ENCODE data around the gene GMPR2. TPM values are rescaled to one million over a fixed set of nuclear protein-coding genes. Genes with fewer than 3 reads are reported as not detected.
"Not testable (repeated sequence)": the region's sequence is repeated elsewhere in the genome, so short reads cannot be mapped to it uniquely, and the experiment has no call there.

The GMPR2 gene
- total RNA-seq, 4 donors from 2014 or later: 25.4 to 49.7 (median 47.8) TPM

DNA sequence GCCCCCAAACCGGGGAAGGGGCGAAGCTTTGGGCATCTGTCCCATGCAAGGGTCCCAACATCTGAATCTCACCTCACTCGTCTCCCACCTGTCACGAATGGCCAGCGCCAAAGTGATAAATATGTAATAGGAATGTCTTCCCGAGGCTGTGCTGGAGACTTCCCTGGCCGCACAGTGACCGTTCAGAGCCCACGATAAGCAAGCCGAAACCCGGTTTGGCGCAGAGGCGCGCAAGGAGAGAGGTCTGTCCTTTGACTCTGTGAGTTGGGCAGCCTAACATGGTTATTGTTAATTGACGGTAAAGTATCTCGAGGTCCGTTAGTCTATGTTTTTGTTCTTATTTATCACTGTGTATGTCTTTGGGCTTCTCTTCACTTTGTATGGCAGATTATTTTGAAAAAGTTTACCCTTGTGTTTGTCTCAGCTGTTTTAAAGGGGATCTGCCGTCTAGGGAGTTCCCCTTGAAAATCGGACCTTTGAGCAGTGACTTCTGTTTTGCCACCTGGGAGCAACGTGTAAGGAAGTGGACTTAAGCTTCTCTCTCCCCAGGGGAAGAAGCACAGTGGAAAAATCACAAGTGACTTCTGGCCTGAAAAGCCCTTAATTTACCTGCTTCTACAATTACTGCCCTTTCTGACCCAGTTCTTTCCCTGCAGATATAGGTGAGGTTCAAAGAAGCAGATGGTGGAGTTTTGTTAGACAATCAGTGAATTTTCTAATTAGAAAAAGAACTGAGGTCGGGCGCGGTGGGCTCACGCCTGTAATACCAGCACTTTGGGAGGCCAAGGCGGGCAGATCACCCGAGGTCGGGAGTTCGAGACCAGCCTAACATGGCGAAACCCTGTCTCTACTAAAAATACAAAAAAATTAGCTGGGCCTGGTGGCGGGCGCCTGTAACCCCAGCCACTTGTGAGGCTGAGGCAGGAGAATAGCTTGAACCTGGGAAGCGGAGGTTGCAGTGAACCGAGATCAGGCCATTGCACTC is 36.4 kb upstream of the GMPR2 start:
- no peaks in the 10 kb centered on the region for H3K27me3 ChIP-seq
- peaks cover 21% of the 10 kb centered on the region for H3K36me3 ChIP-seq
- WGBS: 40% methylated on average over 28 of the region's 33 CpGs
- H3K27ac ChIP-seq: peak overlapping the region; percentile 97
- no peaks in the 10 kb centered on the region for H3K9me3 ChIP-seq
- TF ChIP-seq POLR2AphosphoS5 (IDR thresholded peaks at IDR 0.05) (no peak), POLR2A (IDR thresholded peaks at IDR 0.05) (no peak), EP300 (IDR thresholded peaks at IDR 0.05) (no peak)
- TF ChIP-seq, protein P1, sequence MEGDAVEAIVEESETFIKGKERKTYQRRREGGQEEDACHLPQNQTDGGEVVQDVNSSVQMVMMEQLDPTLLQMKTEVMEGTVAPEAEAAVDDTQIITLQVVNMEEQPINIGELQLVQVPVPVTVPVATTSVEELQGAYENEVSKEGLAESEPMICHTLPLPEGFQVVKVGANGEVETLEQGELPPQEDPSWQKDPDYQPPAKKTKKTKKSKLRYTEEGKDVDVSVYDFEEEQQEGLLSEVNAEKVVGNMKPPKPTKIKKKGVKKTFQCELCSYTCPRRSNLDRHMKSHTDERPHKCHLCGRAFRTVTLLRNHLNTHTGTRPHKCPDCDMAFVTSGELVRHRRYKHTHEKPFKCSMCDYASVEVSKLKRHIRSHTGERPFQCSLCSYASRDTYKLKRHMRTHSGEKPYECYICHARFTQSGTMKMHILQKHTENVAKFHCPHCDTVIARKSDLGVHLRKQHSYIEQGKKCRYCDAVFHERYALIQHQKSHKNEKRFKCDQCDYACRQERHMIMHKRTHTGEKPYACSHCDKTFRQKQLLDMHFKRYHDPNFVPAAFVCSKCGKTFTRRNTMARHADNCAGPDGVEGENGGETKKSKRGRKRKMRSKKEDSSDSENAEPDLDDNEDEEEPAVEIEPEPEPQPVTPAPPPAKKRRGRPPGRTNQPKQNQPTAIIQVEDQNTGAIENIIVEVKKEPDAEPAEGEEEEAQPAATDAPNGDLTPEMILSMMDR (IDR thresholded peaks at IDR 0.05): no peak
- H3K4me1 ChIP-seq: peaks cover 47% of the 10 kb centered on the region
- peak overlapping the region; percentile 99 for H3K4me3 ChIP-seq
- DNase-seq (ENCODE audit: low spot score in 2 of 2): no peak

GRCh38 chr14:24197056-24197450 is 35.7 kb upstream of the GMPR2 start:
- WGBS: 90% methylated on average over 2 of the region's 2 CpGs
- Histone ChIP-seq H3K36me3 (peaks cover 20% of the 10 kb centered on the region), H3K4me3 (peak overlapping the region; percentile 99), H3K4me1 (peaks cover 47% of the 10 kb centered on the region), H3K27me3 (no peaks in the 10 kb centered on the region), H3K27ac (no peak overlapping the region), H3K9me3 (no peaks in the 10 kb centered on the region)
- no peak for TF ChIP-seq POLR2A (IDR thresholded peaks at IDR 0.05)
- TF ChIP-seq, protein P1 (IDR thresholded peaks at IDR 0.05): no peak
- DNase-seq (ENCODE audit: low spot score in 2 of 2): no peak

DNA sequence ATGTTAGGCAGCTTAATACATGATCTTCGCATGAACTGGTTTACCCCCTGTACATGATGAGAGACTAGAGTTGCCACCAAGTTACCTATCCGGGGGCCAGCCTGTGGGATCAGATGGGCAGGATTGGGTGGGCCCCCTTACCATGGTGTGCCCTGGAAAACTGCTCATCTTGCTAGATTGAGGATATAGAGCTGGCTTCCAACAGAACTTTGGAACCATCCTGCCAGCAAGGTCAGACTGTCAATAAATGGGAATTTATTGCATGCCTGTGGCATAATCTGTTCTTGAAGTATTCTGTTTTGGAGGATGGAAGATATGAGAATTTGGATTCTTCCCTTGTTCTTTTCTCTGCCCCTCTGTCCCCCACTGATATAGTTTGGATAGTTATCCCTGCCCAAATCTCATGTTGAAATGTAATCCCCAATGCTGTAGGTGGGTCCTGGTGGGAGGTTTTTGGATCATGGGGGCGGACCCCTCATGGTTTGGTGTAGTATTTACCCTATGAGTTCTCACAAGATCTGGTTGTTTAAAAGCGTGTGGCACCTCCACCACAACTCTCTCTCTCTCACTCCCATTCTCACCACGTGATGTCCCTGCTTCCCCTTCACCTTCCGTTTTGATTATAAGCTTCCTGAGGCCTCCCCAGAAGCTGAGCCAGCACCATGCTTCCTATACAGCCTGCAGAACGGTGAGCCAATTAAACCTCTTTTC is 33.8 kb upstream of the GMPR2 start:
- peaks cover 26% of the 10 kb centered on the region for H3K36me3 ChIP-seq
- H3K27me3 ChIP-seq: no peaks in the 10 kb centered on the region
- TF ChIP-seq POLR2A (IDR thresholded peaks at IDR 0.05) (no peak), POLR2AphosphoS5 (IDR thresholded peaks at IDR 0.05) (no peak), EP300 (IDR thresholded peaks at IDR 0.05) (no peak)
- TF ChIP-seq, protein P1 (IDR thresholded peaks at IDR 0.05): no peak
- 80% methylated on average over 7 of the region's 7 CpGs for WGBS
- H3K4me1 ChIP-seq: peaks cover 37% of the 10 kb centered on the region
- H3K4me3 ChIP-seq: no peak overlapping the region
- no peaks in the 10 kb centered on the region for H3K9me3 ChIP-seq
- no peak overlapping the region for H3K27ac ChIP-seq
- no peak for DNase-seq (ENCODE audit: low spot score in 2 of 2)

DNA sequence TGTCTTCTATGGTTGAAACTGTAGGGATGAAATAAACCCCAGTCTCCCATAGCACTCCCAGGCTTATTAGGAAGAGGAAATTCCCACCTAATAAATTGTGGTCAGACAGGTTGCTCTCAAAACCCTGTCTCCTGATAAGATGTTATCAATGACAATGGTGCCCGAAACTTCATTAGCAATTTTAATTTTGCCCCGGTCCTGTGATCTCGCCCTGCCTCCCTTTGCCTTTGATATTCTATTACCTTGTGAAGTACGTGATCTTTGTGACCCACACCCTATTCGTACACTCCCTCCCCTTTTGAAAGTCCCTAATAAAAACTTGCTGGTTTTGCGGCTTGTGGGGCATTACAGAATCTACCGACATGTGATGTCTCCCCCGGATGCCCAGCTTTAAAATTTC is 30.2 kb upstream of the GMPR2 start:
- H3K4me3 ChIP-seq; H3K9me3 ChIP-seq; H3K27me3 ChIP-seq; H3K27ac ChIP-seq; H3K4me1 ChIP-seq; DNase-seq (ENCODE audit: low spot score in 2 of 2): not testable (repeated sequence)
- H3K36me3 ChIP-seq: peaks cover 58% of the 10 kb centered on the region
- 86% methylated on average over 8 of the region's 8 CpGs for WGBS

DNA sequence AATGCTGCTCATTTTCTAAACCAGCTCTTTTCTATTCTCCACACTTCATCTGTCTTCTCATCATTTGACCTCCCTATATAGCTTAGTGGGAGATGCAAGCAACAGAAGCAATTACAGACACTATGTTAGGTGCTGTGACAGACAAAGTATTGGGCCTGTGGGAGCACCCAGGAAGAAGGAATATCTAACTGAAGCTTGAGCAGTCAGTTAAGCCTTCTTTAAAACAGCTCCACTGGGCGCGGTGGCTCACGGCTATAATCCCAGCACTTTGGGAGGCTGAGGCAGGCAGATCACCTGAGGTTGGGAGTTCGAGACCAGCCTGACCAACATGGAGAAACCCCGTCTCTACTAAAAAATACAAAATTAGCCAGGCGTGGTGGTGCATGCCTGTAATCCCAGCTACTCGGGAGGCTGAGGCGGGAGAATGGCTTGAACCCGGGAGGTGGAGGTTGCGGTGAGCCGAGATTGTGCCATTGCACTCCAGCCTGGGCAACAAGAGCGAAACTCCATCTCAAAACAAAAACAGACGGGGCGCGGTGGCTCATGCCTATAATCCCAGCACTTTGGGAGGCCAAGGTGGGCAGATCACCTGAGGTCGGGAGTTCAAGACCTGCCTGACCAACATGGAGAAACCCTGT is 29.4 kb upstream of the GMPR2 start:
- not testable (repeated sequence) for H3K4me1 ChIP-seq, H3K9me3 ChIP-seq, H3K27me3 ChIP-seq, H3K27ac ChIP-seq, H3K4me3 ChIP-seq
- DNase-seq (ENCODE audit: low spot score in 2 of 2): peak in 1 of 2 donors; percentile 48
- peaks cover 67% of the 10 kb centered on the region for H3K36me3 ChIP-seq
- WGBS: 92% methylated on average over 16 of the region's 16 CpGs

Data from suprapubic skin (tissue), 4 donors.